Measurements from ENCODE around the gene PTPRG.

PTPRG gene

GRCh38 chr3:61589856-61590255 is 28.5 kb downstream of the PTPRG start:
- DNase-seq (ENCODE audit: low read depth) = peak; percentile 77

- no peak for DNase-seq (ENCODE audit: low read depth)
These were observed 29.9 kb downstream of the PTPRG start for GRCh38 chr3:61591300-61591699.

GRCh38 chr3:61593446-61594029 is 32.2 kb downstream of the PTPRG start:
- DNase-seq (ENCODE audit: low read depth) = no peak

GRCh38 chr3:61594144-61594963 is 33.0 kb downstream of the PTPRG start:
- no peak for DNase-seq (ENCODE audit: low read depth)

GRCh38 chr3:61594964-61595285 is 33.6 kb downstream of the PTPRG start:
- DNase-seq (ENCODE audit: low read depth) = no peak

- DNase-seq (ENCODE audit: low read depth) = peak; percentile 34
These were observed 33.9 kb downstream of the PTPRG start for GRCh38 chr3:61595288-61595687.

GRCh38 chr3:61595826-61596225 is 34.5 kb downstream of the PTPRG start:
- DNase-seq (ENCODE audit: low read depth) = no peak

- DNase-seq (ENCODE audit: low read depth) = no peak
These were observed 36.5 kb downstream of the PTPRG start for GRCh38 chr3:61597906-61598305.

- DNase-seq (ENCODE audit: low read depth) = peak; percentile 48
These were observed 38.8 kb downstream of the PTPRG start for GRCh38 chr3:61600195-61600594.

GRCh38 chr3:61601831-61602230 is 40.5 kb downstream of the PTPRG start:
- DNase-seq (ENCODE audit: low read depth) = no peak

GRCh38 chr3:61602466-61602865 is 41.1 kb downstream of the PTPRG start:
- DNase-seq (ENCODE audit: low read depth) = no peak

- DNase-seq (ENCODE audit: low read depth) = no peak
These were observed 44.3 kb downstream of the PTPRG start for GRCh38 chr3:61605589-61606175.

- DNase-seq (ENCODE audit: low read depth) = no peak
These were observed 44.8 kb downstream of the PTPRG start for GRCh38 chr3:61606196-61606595.

GRCh38 chr3:61608072-61608471 is 46.7 kb downstream of the PTPRG start:
- DNase-seq (ENCODE audit: low read depth) = no peak

GRCh38 chr3:61608711-61609110 is 47.3 kb downstream of the PTPRG start:
- DNase-seq (ENCODE audit: low read depth) = no peak

- DNase-seq (ENCODE audit: low read depth) = no peak
These were observed 48.9 kb downstream of the PTPRG start for GRCh38 chr3:61610316-61610715.

GRCh38 chr3:61612211-61613194 is 51.1 kb downstream of the PTPRG start:
- DNase-seq (ENCODE audit: low read depth) = peak; percentile 76

GRCh38 chr3:61613666-61614065 is 52.3 kb downstream of the PTPRG start:
- DNase-seq (ENCODE audit: low read depth) = peak; percentile 62

- no peak for DNase-seq (ENCODE audit: low read depth)
These were observed 54.3 kb downstream of the PTPRG start for GRCh38 chr3:61615643-61616042.

- DNase-seq (ENCODE audit: low read depth) = no peak
These were observed 55.2 kb downstream of the PTPRG start for GRCh38 chr3:61616586-61616985.

- DNase-seq (ENCODE audit: low read depth) = no peak
These were observed 55.7 kb downstream of the PTPRG start for GRCh38 chr3:61617041-61617440.

- DNase-seq (ENCODE audit: low read depth) = no peak
These were observed 56.3 kb downstream of the PTPRG start for GRCh38 chr3:61617651-61618050.

All from iris pigment epithelial cell (primary cell).